Stimulated activated CD8-positive, alpha-beta memory T cell treated with anti-CD3 and anti-CD28 coated beads, Interleukin-12 subunit alpha, Interleukin-12 subunit beta, amount 100 ng/mL, for 4 hours (primary cell): ENCODE measurements around the gene COPRS.
"Not testable (repeated sequence)": the region's sequence is repeated elsewhere in the genome, so short reads cannot be mapped to it uniquely, and the experiment has no call there.

Experiments used
- DNase-seq: peaks from one replicate; pipeline ENCODE4 v3.0.0-alpha.2; 2020; ENCODE audit warnings: low read depth

The COPRS gene

GRCh38 chr17:31843070-31843745 lies 15.8 kb downstream of the COPRS start:
- no peak for DNase-seq

GRCh38 chr17:31842195-31843069 lies 16.6 kb downstream of the COPRS start:
- DNase-seq: peak; percentile 33

GRCh38 chr17:31841850-31842194 lies 17.2 kb downstream of the COPRS start:
- no peak for DNase-seq

- no peak for DNase-seq
Measured at GRCh38 chr17:31838636-31839225, 20.3 kb downstream of the COPRS start.

- DNase-seq: no peak
Measured at GRCh38 chr17:31835984-31836383, 23.1 kb downstream of the COPRS start.

- DNase-seq: no peak
Measured at GRCh38 chr17:31834448-31834847, 24.6 kb downstream of the COPRS start.

- no peak for DNase-seq
Measured at GRCh38 chr17:31832746-31833145, 26.3 kb downstream of the COPRS start.

GRCh38 chr17:31830971-31831858 lies 27.8 kb downstream of the COPRS start:
- no peak for DNase-seq

- no peak for DNase-seq
Measured at GRCh38 chr17:31829649-31830048, 29.4 kb downstream of the COPRS start.

- not testable (repeated sequence) for DNase-seq
Measured at GRCh38 chr17:31828955-31829354, 30.1 kb downstream of the COPRS start.

GRCh38 chr17:31825961-31826691 lies 32.9 kb downstream of the COPRS start:
- no peak for DNase-seq

- no peak for DNase-seq
Measured at GRCh38 chr17:31824766-31825360, 34.2 kb downstream of the COPRS start.

GRCh38 chr17:31823014-31823413 lies 36.0 kb downstream of the COPRS start:
- DNase-seq: no peak

- DNase-seq: no peak
Measured at GRCh38 chr17:31820691-31821435, 38.2 kb downstream of the COPRS start.

GRCh38 chr17:31819578-31819977 lies 39.5 kb downstream of the COPRS start:
- DNase-seq: no peak

GRCh38 chr17:31818863-31819262 lies 40.2 kb downstream of the COPRS start:
- DNase-seq: not testable (repeated sequence)

GRCh38 chr17:31815212-31815730 lies 43.8 kb downstream of the COPRS start:
- DNase-seq: no peak

- DNase-seq: no peak
Measured at GRCh38 chr17:31811101-31811500, 47.9 kb downstream of the COPRS start.

- DNase-seq: not testable (repeated sequence)
Measured at GRCh38 chr17:31809876-31810275, 49.2 kb downstream of the COPRS start.

GRCh38 chr17:31808521-31809050 lies 50.5 kb downstream of the COPRS start:
- DNase-seq: no peak
